Ovary (tissue), 9 donors: ENCODE measurements around the gene FBLN2. TPM values are rescaled to one million over a fixed set of nuclear protein-coding genes. Genes with fewer than 3 reads are reported as not detected.

Experiments used
- DNase-seq, 5 donors: peaks; one replicate each; pipeline ENCODE4 v3.0.0-alpha.2; 2019 to 2020
- H3K27ac ChIP-seq, 2 donors: fragments of 200-600 bp; one replicate each; pipeline versions ENCODE4 v1.5.1 to v1.8.0; 2019 to 2022
- H3K27me3 ChIP-seq: fragments of 200-600 bp; one replicate; pipeline ENCODE4 v1.8.0; 2022
- H3K36me3 ChIP-seq: fragments of 200-600 bp; sonication (generic); one replicate; pipeline ENCODE4 v1.5.1; 2019
- H3K4me1 ChIP-seq: one replicate; pipeline ENCODE4 v1.8.1; 2013; ENCODE audit warnings: mild to moderate bottlenecking, moderate library complexity; ENCODE audit not compliant: insufficient read depth
- H3K4me3 ChIP-seq: fragments of 200-600 bp; sonication (generic); one replicate; pipeline ENCODE4 v1.5.1; 2017
- H3K9me3 ChIP-seq, 2 donors: fragments of 200-600 bp in 1 of 2; sonication (generic) in 1 of 2; one replicate each; pipeline versions ENCODE4 v1.5.1 to v1.8.1; 2013 to 2019; ENCODE audit warnings: mild to moderate bottlenecking in 1 of 2, moderate library complexity in 1 of 2
- CTCF ChIP-seq, 3 donors: fragments of 450-650 bp in 2 of 3; fragments of 200-600 bp in 1 of 3; IDR thresholded peaks; one replicate each; pipeline versions ENCODE4 v1.5.1 to v1.8.0; 2016 to 2022; ENCODE audit warnings: antibody characterized with exemption in 3 of 3, mild to moderate bottlenecking in 1 of 3
- EP300 ChIP-seq: sonication (generic); formaldehyde crosslinking; IDR thresholded peaks from one replicate; pipeline ENCODE4 v1.6.1; 2017; ENCODE audit warnings: antibody characterized with exemption
- POLR2A ChIP-seq: fragments of 450-650 bp; IDR thresholded peaks from one replicate; pipeline ENCODE4 v1.6.1; 2017; ENCODE audit warnings: antibody characterized with exemption, mild to moderate bottlenecking, moderate library complexity
- WGBS, 3 donors: extraction: QIAGEN DNeasy Blood & Tissue Kit in 1 of 3; methylation state at CpG; one replicate each; pipeline versions ENCODE4 v1.1.5 to v1.1.7; 2013 to 2017; 5-methylcytosine and 5-hydroxymethylcytosine counted together
- intact Hi-C, 4 donors: fragments of 100-400 bp; cut with DNase I; formaldehyde crosslinking; loops; one replicate each; pipeline versions ENCODE4 v1.11.0 to v1.15.1; 2022 to 2023
- polyA plus RNA-seq, 2 donors: library from polyadenylated mRNA; stranded (reverse); fragments of 200-250 nt in 1 of 2; fragments of 350-450 nt in 1 of 2; fragmentation: Illumina TruSeq in 1 of 2; extraction: RNeasy Lipid Tissue Mini Kit (QIAGEN cat#74804) in 1 of 2; gene quantifications; one replicate each; pipeline ENCODE4 v1.2.3, GENCODE V29; 2013 to 2014
- total RNA-seq, 7 donors: library from RNA; depleted of rRNA in 2 of 7; stranded (reverse); fragments of >200 nt in 2 of 7; fragmentation: NEBNext Ultra II Directional in 3 of 7; extraction: Animal tissue kit (Norgen Biotek cat#: 25700) in 3 of 7; gene quantifications; one replicate each; pipeline versions ENCODE4 v1.1.0 to v1.2.4, GENCODE V29; 2016 to 2023
- donor health status: DM: no; HTN: no; CAD: no; lungs with moderate emphysema.
- donor health status: DM: no; HTN: no; CAD: no.
- donor health status: Bipolar disorder and iron deficiency.
- donor health status: DM: yes; HTN: yes; CAD: no.
- donor health status: DM: no; HTN: no; CAD: no.
- donor health status: DM: yes; HTN: yes; CAD: no.

FBLN2 gene
- total and polyA plus RNA-seq, 9 donors, result 4.0 to 18.2 (median 8.1) TPM

GRCh38 chr3:13528217-13528867, 20.6 kb upstream of the FBLN2 start:
- H3K4me1 ChIP-seq, result no peaks in the 10 kb centered on the region
- TF ChIP-seq EP300, result no peak
- no peak for TF ChIP-seq CTCF (IDR thresholded peaks at IDR 0.05)
- TF ChIP-seq POLR2A, result no peak
- H3K4me3 ChIP-seq, result no peak overlapping the region
- H3K27ac ChIP-seq, result no peak overlapping the region
- DNase-seq, result no peak
- intact Hi-C loops, result no loop called here
- H3K9me3 ChIP-seq, result no peaks in the 10 kb centered on the region
- H3K27me3 ChIP-seq, result no peaks in the 10 kb centered on the region
- 49 to 55% (median 50%) methylated on average over 11 of the region's 11 CpGs for WGBS, 3 donors
- H3K36me3 ChIP-seq, result no peaks in the 10 kb centered on the region

- no peaks in the 10 kb centered on the region for H3K9me3 ChIP-seq
- DNase-seq, result no peak
- 79 to 84% (median 80%) methylated on average over 5 of the region's 5 CpGs for WGBS, 3 donors
- H3K27ac ChIP-seq, result no peak overlapping the region
- TF ChIP-seq EP300 (no peak), CTCF (IDR thresholded peaks at IDR 0.05) (no peak), POLR2A (no peak)
- no peaks in the 10 kb centered on the region for H3K36me3 ChIP-seq
- H3K4me3 ChIP-seq, result no peak overlapping the region
- H3K27me3 ChIP-seq, result no peaks in the 10 kb centered on the region
- H3K4me1 ChIP-seq, result no peaks in the 10 kb centered on the region
- intact Hi-C loops, result no loop called here
These were observed 19.5 kb upstream of the FBLN2 start for GRCh38 chr3:13529196-13530112.

GRCh38 chr3:13530241-13531009, 18.5 kb upstream of the FBLN2 start:
- Histone ChIP-seq H3K4me3 (no peak overlapping the region), H3K9me3 (no peaks in the 10 kb centered on the region), H3K36me3 (no peaks in the 10 kb centered on the region), H3K27me3 (no peaks in the 10 kb centered on the region), H3K4me1 (no peaks in the 10 kb centered on the region), H3K27ac (no peak overlapping the region)
- no peak for DNase-seq
- 38 to 65% (median 56%) methylated on average over 12 of the region's 12 CpGs for WGBS, 3 donors
- TF ChIP-seq EP300, result no peak
- no peak for TF ChIP-seq POLR2A
- no peak for TF ChIP-seq CTCF (IDR thresholded peaks at IDR 0.05)
- intact Hi-C loops, result no loop called here

GRCh38 chr3:13532085-13532484, 16.8 kb upstream of the FBLN2 start:
- Histone ChIP-seq H3K4me3 (no peak overlapping the region), H3K9me3 (no peaks in the 10 kb centered on the region), H3K27me3 (no peaks in the 10 kb centered on the region), H3K4me1 (no peaks in the 10 kb centered on the region), H3K27ac (no peak overlapping the region), H3K36me3 (no peaks in the 10 kb centered on the region)
- TF ChIP-seq CTCF (IDR thresholded peaks at IDR 0.05), result no peak
- TF ChIP-seq POLR2A, result no peak
- no peak for TF ChIP-seq EP300
- no peak for DNase-seq
- intact Hi-C loops, result no loop called here
- 69 to 79% (median 77%) methylated on average over 9 of the region's 9 CpGs for WGBS, 3 donors
